ENCODE results near the gene DNM2.
A peak's percentile ranks its signal among the peaks of the same experiment; 100 is the strongest.

Gene DNM2

GRCh38 chr19:10690341-10690781 is 27.5 kb upstream of the DNM2 start:
- no peak for DNase-seq (ENCODE audit: low read depth in 1 of 2, low spot score in 1 of 2)

GRCh38 chr19:10691178-10691881 is 26.5 kb upstream of the DNM2 start:
- no peak for DNase-seq (ENCODE audit: low read depth in 1 of 2, low spot score in 1 of 2)

- DNase-seq (ENCODE audit: low read depth in 1 of 2, low spot score in 1 of 2), result no peak
Measured at GRCh38 chr19:10691883-10692282, 26.0 kb upstream of the DNM2 start.

GRCh38 chr19:10692673-10693264 is 25.1 kb upstream of the DNM2 start:
- no peak for DNase-seq (ENCODE audit: low read depth in 1 of 2, low spot score in 1 of 2)

- no peak for DNase-seq (ENCODE audit: low read depth in 1 of 2, low spot score in 1 of 2)
Measured at GRCh38 chr19:10694706-10695307, 23.1 kb upstream of the DNM2 start.

GRCh38 chr19:10695401-10696398 is 22.2 kb upstream of the DNM2 start:
- peak; percentile 64 to 72 for DNase-seq (ENCODE audit: low read depth in 1 of 2, low spot score in 1 of 2)

GRCh38 chr19:10699650-10700335 is 18.1 kb upstream of the DNM2 start:
- DNase-seq (ENCODE audit: low read depth in 1 of 2, low spot score in 1 of 2), result peak; percentile 39 to 46

GRCh38 chr19:10701955-10702525 is 15.8 kb upstream of the DNM2 start:
- no peak for DNase-seq (ENCODE audit: low read depth in 1 of 2, low spot score in 1 of 2)

GRCh38 chr19:10706990-10707389 is 10.9 kb upstream of the DNM2 start:
- DNase-seq (ENCODE audit: low read depth in 1 of 2, low spot score in 1 of 2), result no peak

- DNase-seq (ENCODE audit: low read depth in 1 of 2, low spot score in 1 of 2), result no peak
Measured at GRCh38 chr19:10707440-10707839, 10.4 kb upstream of the DNM2 start.

- DNase-seq (ENCODE audit: low read depth in 1 of 2, low spot score in 1 of 2), result no peak
Measured at GRCh38 chr19:10708291-10708690, 9.6 kb upstream of the DNM2 start.

- no peak for DNase-seq (ENCODE audit: low read depth in 1 of 2, low spot score in 1 of 2)
Measured at GRCh38 chr19:10712045-10712444, 5.8 kb upstream of the DNM2 start.

- no peak for DNase-seq (ENCODE audit: low read depth in 1 of 2, low spot score in 1 of 2)
Measured at GRCh38 chr19:10712754-10713153, 5.1 kb upstream of the DNM2 start.

GRCh38 chr19:10713317-10713716 is 4.6 kb upstream of the DNM2 start:
- no peak for DNase-seq (ENCODE audit: low read depth in 1 of 2, low spot score in 1 of 2)

GRCh38 chr19:10717054-10717355 is 874 bp upstream of the DNM2 start:
- DNase-seq (ENCODE audit: low read depth in 1 of 2, low spot score in 1 of 2), result no peak

- peak; percentile 29 to 33 for DNase-seq (ENCODE audit: low read depth in 1 of 2, low spot score in 1 of 2)
Measured at GRCh38 chr19:10718205-10719196, 622 bp downstream of the DNM2 start.

GRCh38 chr19:10719466-10719961 is 1.6 kb downstream of the DNM2 start:
- no peak for DNase-seq (ENCODE audit: low read depth in 1 of 2, low spot score in 1 of 2)

GRCh38 chr19:10720607-10721125 is 2.8 kb downstream of the DNM2 start:
- DNase-seq (ENCODE audit: low read depth in 1 of 2, low spot score in 1 of 2), result no peak

- no peak for DNase-seq (ENCODE audit: low read depth in 1 of 2, low spot score in 1 of 2)
Measured at GRCh38 chr19:10723591-10723990, 5.7 kb downstream of the DNM2 start.
